Osteocyte (in vitro differentiated cells): Measurements from ENCODE around the gene EVA1C. TPM values are rescaled to one million over a fixed set of nuclear protein-coding genes. Genes with fewer than 3 reads are reported as not detected.

Experiments
- DNase-seq: peaks from one replicate; pipeline ENCODE4 v3.0.0; 2021; ENCODE audit warnings: mixed read lengths; ENCODE audit not compliant: unreplicated experiment; ENCODE audit errors: extremely low spot score
- H3K27ac Mint-ChIP-seq: one replicate; pipeline ENCODE4 v1.8.0; 2021; ENCODE audit warnings: mild to moderate bottlenecking, mixed read lengths; ENCODE audit not compliant: unreplicated experiment
- H3K27me3 Mint-ChIP-seq: one replicate; pipeline ENCODE4 v1.8.0; 2021; ENCODE audit warnings: mixed read lengths; ENCODE audit not compliant: unreplicated experiment
- H3K36me3 Mint-ChIP-seq: one replicate; pipeline ENCODE4 v1.8.0; 2021; ENCODE audit warnings: mixed read lengths; ENCODE audit not compliant: unreplicated experiment
- H3K4me1 Mint-ChIP-seq: one replicate; pipeline ENCODE4 v1.8.0; 2021; ENCODE audit warnings: mixed read lengths; ENCODE audit not compliant: unreplicated experiment
- H3K4me3 Mint-ChIP-seq: one replicate; pipeline ENCODE4 v1.8.0; 2021; ENCODE audit warnings: mild to moderate bottlenecking, moderate library complexity, mixed read lengths; ENCODE audit not compliant: unreplicated experiment
- H3K9me3 Mint-ChIP-seq: one replicate; pipeline ENCODE4 v1.8.0; 2021; ENCODE audit warnings: mixed read lengths; ENCODE audit not compliant: unreplicated experiment
- CTCF ChIP-seq: fragments of 200-600 bp; sonication (generic); IDR thresholded peaks from 2 replicates; pipeline ENCODE4 v1.5.0; 2021; ENCODE audit warnings: antibody characterized with exemption, mild to moderate bottlenecking, moderate library complexity
- total RNA-seq: library from RNA; stranded (reverse); gene quantifications from 2 replicates; pipeline ENCODE4 v1.2.1, GENCODE V29; 2021

The EVA1C gene
- total RNA-seq, 1 donor from 2014 or later, result 3.0 TPM

GRCh38 chr21:32411350-32412161 is 950 bp upstream of the EVA1C start:
- Mint-ChIP-seq H3K4me1 (peaks cover 22% of the 10 kb centered on the region), H3K36me3 (no peaks in the 10 kb centered on the region), H3K27ac (peak overlapping the region; percentile 2), H3K4me3 (peak overlapping the region; percentile 80), H3K27me3 (peaks cover 36% of the 10 kb centered on the region), H3K9me3 (no peaks in the 10 kb centered on the region)
- no peak for TF ChIP-seq CTCF
- no peak for DNase-seq

GRCh38 chr21:32413015-32413504 is 554 bp downstream of the EVA1C start:
- no peaks in the 10 kb centered on the region for H3K36me3 Mint-ChIP-seq
- TF ChIP-seq CTCF, result no peak
- H3K4me1 Mint-ChIP-seq, result peaks cover 22% of the 10 kb centered on the region
- peak overlapping the region; percentile 67 for H3K4me3 Mint-ChIP-seq
- peak overlapping the region; percentile 4 for H3K27ac Mint-ChIP-seq
- H3K9me3 Mint-ChIP-seq, result no peaks in the 10 kb centered on the region
- DNase-seq, result no peak
- peaks cover 34% of the 10 kb centered on the region for H3K27me3 Mint-ChIP-seq

- H3K4me1 Mint-ChIP-seq, result peaks cover 22% of the 10 kb centered on the region
- H3K27me3 Mint-ChIP-seq, result peaks cover 31% of the 10 kb centered on the region
- H3K9me3 Mint-ChIP-seq, result no peaks in the 10 kb centered on the region
- TF ChIP-seq CTCF, result no peak
- H3K4me3 Mint-ChIP-seq, result peak overlapping the region; percentile 67
- no peak for DNase-seq
- H3K36me3 Mint-ChIP-seq, result no peaks in the 10 kb centered on the region
- H3K27ac Mint-ChIP-seq, result no peak overlapping the region
Measured at GRCh38 chr21:32413697-32414578, 1.4 kb downstream of the EVA1C start.

- Mint-ChIP-seq H3K4me3 (no peak overlapping the region), H3K9me3 (no peaks in the 10 kb centered on the region), H3K36me3 (no peaks in the 10 kb centered on the region), H3K27me3 (peaks cover 27% of the 10 kb centered on the region), H3K4me1 (peaks cover 22% of the 10 kb centered on the region), H3K27ac (no peak overlapping the region)
- no peak for DNase-seq
- peak; percentile 67 for TF ChIP-seq CTCF
Measured at GRCh38 chr21:32414579-32415358, 2.3 kb downstream of the EVA1C start.
